ENCODE data around the gene TESMIN. TPM values are rescaled to one million over a fixed set of nuclear protein-coding genes. Genes with fewer than 3 reads are reported as not detected.

The TESMIN gene
- total RNA-seq, 1 experiment from 2014 or later, result 24.8 TPM

GRCh38 chr11:68666849-68667248 is 84.5 kb downstream of the TESMIN start:
- Histone ChIP-seq H3K9me3 (ENCODE audit: control insufficient read depth in 1 of 2, insufficient read depth in 1 of 2, low read depth in 1 of 2, low read length in 2 of 2) (no peaks in the 10 kb centered on the region), H2AFZ (ENCODE audit: low read depth, low read length, poor library complexity, severe bottlenecking) (no peak overlapping the region), H3K27ac (ENCODE audit: low read depth, low read length) (no peak overlapping the region), H3K4me2 (ENCODE audit: low read length) (no peak overlapping the region), H3K36me3 (ENCODE audit: control insufficient read depth in 1 of 2, insufficient read depth in 2 of 2, low read length in 2 of 2) (no peaks in the 10 kb centered on the region), H3K79me2 (ENCODE audit: insufficient read depth, low read length) (no peaks in the 10 kb centered on the region), H3K4me3 (replicated peaks in 1 of 2; ENCODE audit: low read depth in 1 of 2, low read length in 2 of 2) (no peak overlapping the region), H3K9me2 (ENCODE audit: insufficient read depth) (no peaks in the 10 kb centered on the region), H3K9ac (ENCODE audit: low read length) (no peak overlapping the region), H4K20me1 (ENCODE audit: insufficient read depth) (no peaks in the 10 kb centered on the region), H3K4me1 (ENCODE audit: control insufficient read depth in 1 of 2, insufficient read depth in 2 of 2, low read length in 2 of 2) (no peaks in the 10 kb centered on the region), H3K27me3 (ENCODE audit: insufficient read depth, low read length) (no peaks in the 10 kb centered on the region; the same call in 1 of the 2 replicates)
- RAD21 ChIA-PET (ENCODE audit: low non-redundant PET in 1 of 2, low total read pairs in 2 of 2, uncharacterized antibody in 2 of 2, unreplicated experiment in 2 of 2), result no interaction called here
- no TSS peak for BruUV-seq (replicated peaks)
- POLR2A ChIA-PET, result no interaction called here
- no peak for DNase-seq (ENCODE audit: low read depth, low spot score)
- intact Hi-C loops (cut with micrococcal nuclease), result no loop called here
- CTCF ChIA-PET, result no interaction called here
- no peak for TF ChIP-seq CBX3 (IDR thresholded peaks at IDR 0.05; ENCODE audit: low read depth)
- no peak for TF ChIP-seq POLR2A (IDR thresholded peaks at IDR 0.05; ENCODE audit: borderline replicate concordance, extremely low read depth, insufficient read depth, insufficient read length)
- TF ChIP-seq SRF (IDR thresholded peaks at IDR 0.05; ENCODE audit: low read depth), result no peak
- TF ChIP-seq FOSL1 (IDR thresholded peaks at IDR 0.05; ENCODE audit: low read depth), result no peak
- ATAC-seq, result no peak

- CTCF ChIA-PET, result no interaction called here
- H2AFZ ChIP-seq (ENCODE audit: low read depth, low read length, poor library complexity, severe bottlenecking), result no peak overlapping the region
- no peaks in the 10 kb centered on the region for H3K4me1 ChIP-seq (ENCODE audit: control insufficient read depth in 1 of 2, insufficient read depth in 2 of 2, low read length in 2 of 2)
- no peak overlapping the region for H3K27ac ChIP-seq (ENCODE audit: low read depth, low read length)
- intact Hi-C loops (cut with micrococcal nuclease), result no loop called here
- POLR2A ChIA-PET, result no interaction called here
- H3K4me3 ChIP-seq (replicated peaks in 1 of 2; ENCODE audit: low read depth in 1 of 2, low read length in 2 of 2), result no peak overlapping the region
- ATAC-seq, result no peak
- BruUV-seq (replicated peaks), result no TSS peak
- H3K9me2 ChIP-seq (ENCODE audit: insufficient read depth), result no peaks in the 10 kb centered on the region
- H4K20me1 ChIP-seq (ENCODE audit: insufficient read depth), result no peaks in the 10 kb centered on the region
- no peak for TF ChIP-seq CEBPB (IDR thresholded peaks at IDR 0.05; ENCODE audit: low read depth)
- TF ChIP-seq TCF7L2 (IDR thresholded peaks at IDR 0.05; ENCODE audit: borderline replicate concordance, extremely low read depth, insufficient read depth, insufficient read length), result no peak
- no peak for TF ChIP-seq EZH2 (IDR thresholded peaks at IDR 0.05)
- TF ChIP-seq EZH2phosphoT487 (IDR thresholded peaks at IDR 0.05; ENCODE audit: borderline replicate concordance), result no peak
- TF ChIP-seq POLR2A (IDR thresholded peaks at IDR 0.05; ENCODE audit: borderline replicate concordance, extremely low read depth, insufficient read depth, insufficient read length), result no peak
- TF ChIP-seq YY1 (IDR thresholded peaks at IDR 0.05; ENCODE audit: extremely low read depth, insufficient replicate concordance, low read depth, low read length), result no peak
- no peak overlapping the region for H3K9ac ChIP-seq (ENCODE audit: low read length)
- no peaks in the 10 kb centered on the region for H3K9me3 ChIP-seq (ENCODE audit: control insufficient read depth in 1 of 2, insufficient read depth in 1 of 2, low read depth in 1 of 2, low read length in 2 of 2)
- H3K27me3 ChIP-seq (ENCODE audit: insufficient read depth, low read length), result no peaks in the 10 kb centered on the region; the same call in 1 of the 2 replicates
- no peak overlapping the region for H3K4me2 ChIP-seq (ENCODE audit: low read length)
- H3K79me2 ChIP-seq (ENCODE audit: insufficient read depth, low read length), result no peaks in the 10 kb centered on the region
- H3K36me3 ChIP-seq (ENCODE audit: control insufficient read depth in 1 of 2, insufficient read depth in 2 of 2, low read length in 2 of 2), result no peaks in the 10 kb centered on the region
- RAD21 ChIA-PET (ENCODE audit: low non-redundant PET in 1 of 2, low total read pairs in 2 of 2, uncharacterized antibody in 2 of 2, unreplicated experiment in 2 of 2), result no interaction called here
- DNase-seq (ENCODE audit: low read depth, low spot score), result no peak
Observed at GRCh38 chr11:68665436-68665835, 85.9 kb downstream of the TESMIN start.
